Forelimb muscle (tissue), 1 donor: ENCODE measurements around the gene ALDOA. TPM values are rescaled to one million over a fixed set of nuclear protein-coding genes. Genes with fewer than 3 reads are reported as not detected.

ENCODE experiments used
- DNase-seq: peaks from one replicate; pipeline ENCODE4 v3.0.0-alpha.2; 2013; ENCODE audit warnings: low read depth
- polyA plus RNA-seq: library from polyadenylated mRNA; unstranded; fragments of 120-200 nt; gene quantifications from one replicate; pipeline ENCODE4 v1.2.1, GENCODE V29; 2013; ENCODE audit not compliant: insufficient read length

ALDOA gene
- polyA plus RNA-seq, 1 donor = 2,367 TPM

- no peak for DNase-seq
Measured at GRCh38 chr16:30069611-30070462, 4.3 kb downstream of the ALDOA start.

- no peak for DNase-seq
Measured at GRCh38 chr16:30070490-30070889, 4.9 kb downstream of the ALDOA start.

GRCh38 chr16:30075503-30076275 lies 10.1 kb downstream of the ALDOA start, which contains the start of gene PPP4C:
Gene PPP4C, plus strand, starts transcription at chr16:30075994. Its CDS starts 384 bp downstream, at chr16:30076378.
- DNase-seq = peak; percentile 66

GRCh38 chr16:30076276-30076791 lies 10.8 kb downstream of the ALDOA start:
- DNase-seq = no peak

GRCh38 chr16:30077656-30078055 lies 12.1 kb downstream of the ALDOA start:
- DNase-seq = no peak

- no peak for DNase-seq
Measured at GRCh38 chr16:30078744-30079143, 13.2 kb downstream of the ALDOA start.

- DNase-seq = no peak
Measured at GRCh38 chr16:30079480-30079879, 13.9 kb downstream of the ALDOA start.

- no peak for DNase-seq
Measured at GRCh38 chr16:30082545-30083090, 17.1 kb downstream of the ALDOA start.

- DNase-seq = no peak
Measured at GRCh38 chr16:30083216-30084055, 17.9 kb downstream of the ALDOA start.

GRCh38 chr16:30084096-30084815 lies 18.7 kb downstream of the ALDOA start:
- no peak for DNase-seq

- DNase-seq = no peak
Measured at GRCh38 chr16:30084816-30085159, 19.2 kb downstream of the ALDOA start.

- DNase-seq = no peak
Measured at GRCh38 chr16:30085247-30085646, 19.7 kb downstream of the ALDOA start.

GRCh38 chr16:30085820-30086219 lies 20.3 kb downstream of the ALDOA start:
- no peak for DNase-seq

GRCh38 chr16:30086291-30087140 lies 21.0 kb downstream of the ALDOA start:
- DNase-seq = no peak

GRCh38 chr16:30087181-30087898 lies 21.8 kb downstream of the ALDOA start:
- no peak for DNase-seq

GRCh38 chr16:30088237-30088831 lies 22.8 kb downstream of the ALDOA start:
- no peak for DNase-seq

GRCh38 chr16:30088832-30089624 lies 23.5 kb downstream of the ALDOA start:
- DNase-seq = no peak
